Activated T-cell treated with anti-CD3 and anti-CD28 coated beads, Interleukin-2, amount 50 U/mL, for 1 hour (primary cell): Measurements from ENCODE around the gene ANKIB1.
A peak's percentile ranks its signal among the peaks of the same experiment; 100 is the strongest.
"Not testable (repeated sequence)": the region's sequence is repeated elsewhere in the genome, so short reads cannot be mapped to it uniquely, and the experiment has no call there.

Source experiments
- DNase-seq: peaks from one replicate; pipeline ENCODE4 v3.0.0-alpha.2; 2020

The ANKIB1 gene

DNA sequence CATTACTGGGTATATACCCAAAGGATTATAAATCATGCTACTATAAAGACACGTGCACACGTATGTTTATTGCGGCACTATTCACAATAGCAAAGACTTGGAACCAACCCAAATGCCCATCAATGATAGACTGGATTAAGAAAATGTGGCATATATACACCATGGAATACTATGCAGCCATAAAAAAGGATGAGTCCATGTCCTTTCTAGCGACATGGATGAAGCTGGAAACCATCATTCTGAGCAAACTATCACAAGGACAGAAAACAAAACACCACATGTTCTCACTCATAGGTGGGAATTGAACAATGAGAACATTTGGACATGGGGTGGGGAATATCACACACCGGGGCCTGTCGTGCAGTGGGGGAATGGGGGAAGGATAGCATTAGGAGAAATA, 164.4 kb downstream of the ANKIB1 start:
- DNase-seq: not testable (repeated sequence)

GRCh38 chr7:92412745-92413144, 167.0 kb downstream of the ANKIB1 start:
- no peak for DNase-seq

- DNase-seq: no peak
Observed at GRCh38 chr7:92413550-92413949, 167.8 kb downstream of the ANKIB1 start.

DNA sequence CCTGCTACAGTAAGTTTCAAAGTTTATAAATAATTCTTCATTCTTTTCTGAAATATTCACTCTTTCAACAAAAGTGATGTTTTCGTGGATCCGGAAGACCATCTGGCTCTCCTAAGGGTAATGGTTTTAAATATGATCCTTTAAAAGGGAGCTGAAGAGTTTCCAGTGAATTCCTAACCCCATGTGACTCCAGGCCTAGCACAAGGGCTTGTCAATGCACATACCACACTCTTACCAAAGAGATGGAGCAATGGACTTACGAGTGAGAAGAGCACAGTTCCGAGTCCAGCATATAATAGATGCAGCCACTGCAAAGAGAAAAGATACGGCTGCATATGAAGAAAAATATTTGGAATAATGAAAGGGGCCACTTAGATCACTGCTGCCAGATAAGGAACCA, 169.5 kb downstream of the ANKIB1 start:
- no peak for DNase-seq

DNA sequence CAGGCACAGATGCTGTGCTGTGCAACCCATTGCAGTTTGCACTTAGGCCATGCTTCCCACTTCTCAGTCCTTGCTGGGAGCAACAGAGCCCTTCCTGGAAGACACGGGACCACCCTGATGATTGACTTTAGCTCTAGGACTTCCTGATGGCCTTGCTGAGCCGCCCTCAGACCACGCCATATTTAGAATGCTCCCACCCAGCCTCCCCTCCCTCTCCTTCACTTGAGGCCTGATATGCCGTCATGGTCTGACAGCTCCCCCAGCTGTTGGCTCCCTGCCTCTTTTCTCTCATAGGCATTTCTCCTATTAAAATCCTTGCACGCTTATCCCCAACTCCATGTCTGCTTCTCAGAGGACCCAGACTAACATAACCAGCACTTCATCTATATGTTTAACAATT, 172.1 kb downstream of the ANKIB1 start:
- DNase-seq: no peak

- no peak for DNase-seq
Observed at GRCh38 chr7:92421676-92422435, 176.1 kb downstream of the ANKIB1 start.

DNA sequence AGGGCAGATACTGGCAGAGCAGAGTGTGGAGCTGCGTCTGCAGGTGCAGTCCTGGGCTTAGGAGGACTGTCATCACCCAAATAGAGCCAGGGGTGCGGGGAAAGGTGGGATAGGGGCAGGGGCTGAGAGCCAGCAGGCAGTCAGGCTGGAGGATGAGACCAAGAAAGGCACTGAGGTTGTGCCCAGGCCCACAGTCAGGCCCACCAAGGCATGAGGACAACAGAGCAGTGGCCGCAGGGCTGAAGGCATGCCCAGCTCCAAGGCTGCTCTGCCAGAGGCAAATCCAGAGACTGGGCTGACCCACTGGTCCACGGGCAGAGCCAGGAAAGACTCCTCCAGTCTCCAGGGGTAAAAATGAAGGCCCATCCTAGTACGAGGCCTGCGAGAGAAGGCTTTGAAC, 177.2 kb downstream of the ANKIB1 start:
- DNase-seq: no peak

DNA sequence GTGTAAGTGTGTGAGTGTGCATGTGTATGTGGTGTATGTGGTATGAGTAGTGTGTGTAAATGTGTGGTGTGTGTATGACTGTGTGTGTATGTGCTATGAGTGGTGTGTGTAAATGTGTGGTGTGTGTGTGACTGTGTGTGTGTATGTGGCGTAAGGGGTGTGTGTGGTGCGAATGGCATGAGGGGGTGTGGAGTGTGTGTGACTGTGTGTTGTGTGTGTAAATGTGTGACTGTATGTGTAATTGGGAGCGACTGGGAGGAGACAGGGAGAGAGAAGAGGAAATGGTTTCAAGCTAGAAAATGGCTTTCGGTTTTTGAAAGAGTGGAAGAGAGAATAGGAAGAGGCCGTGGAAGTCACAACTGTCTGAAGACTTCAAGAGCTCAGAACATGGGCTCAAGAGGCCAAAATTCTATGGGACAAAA, 177.9 kb downstream of the ANKIB1 start:
- DNase-seq: no peak

DNA sequence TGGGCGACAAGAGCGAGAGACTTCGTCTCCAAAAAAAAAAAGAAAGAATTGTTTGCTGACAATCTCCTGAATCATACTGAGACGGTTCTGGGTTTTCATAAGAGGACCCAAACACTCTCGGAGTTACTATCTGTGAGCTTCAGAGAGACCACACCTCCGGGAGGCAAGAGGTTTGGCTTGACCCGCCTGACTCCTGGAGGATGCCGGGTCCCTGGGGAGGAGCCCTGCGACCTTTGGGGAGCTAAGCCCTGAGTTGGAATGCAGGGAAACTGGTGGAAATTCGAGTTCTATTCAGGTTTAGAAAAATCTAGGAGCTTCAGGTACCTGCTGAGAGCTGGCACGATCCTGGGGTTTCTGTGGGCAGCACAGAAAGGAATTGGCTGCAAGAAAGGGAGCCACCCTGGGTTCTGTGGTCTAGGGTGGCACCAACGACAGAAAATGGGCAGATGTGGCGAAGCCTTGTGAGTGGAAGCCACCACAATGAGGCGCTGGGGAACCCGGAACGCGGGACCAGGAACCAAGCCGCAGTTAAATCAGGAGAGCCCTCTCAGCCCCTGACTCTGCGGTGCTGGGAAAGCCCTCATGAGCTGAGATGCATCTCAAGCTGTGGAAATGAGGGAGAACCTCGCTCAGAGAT, 179.7 kb downstream of the ANKIB1 start:
- DNase-seq: peak; percentile 28

DNA sequence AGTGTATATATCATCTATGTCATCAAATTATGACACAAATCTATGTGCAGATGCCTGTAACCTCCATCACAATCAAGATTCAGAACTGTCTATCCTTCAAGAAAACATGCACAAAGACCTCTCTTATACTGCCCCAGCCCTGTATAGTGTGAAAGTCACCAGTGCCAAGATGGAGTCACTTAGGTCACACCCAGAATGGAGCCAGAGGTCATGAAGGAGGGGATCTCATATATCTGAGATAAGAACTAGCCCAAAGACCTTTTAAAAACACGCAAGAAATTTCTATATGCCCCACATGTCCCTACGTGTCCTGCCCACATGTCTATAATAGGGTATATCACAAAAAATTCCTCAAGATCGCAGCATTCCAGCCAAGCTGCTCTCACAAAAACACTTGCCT, 181.4 kb downstream of the ANKIB1 start:
- DNase-seq: no peak

GRCh38 chr7:92432299-92432946, 186.6 kb downstream of the ANKIB1 start:
- no peak for DNase-seq

DNA sequence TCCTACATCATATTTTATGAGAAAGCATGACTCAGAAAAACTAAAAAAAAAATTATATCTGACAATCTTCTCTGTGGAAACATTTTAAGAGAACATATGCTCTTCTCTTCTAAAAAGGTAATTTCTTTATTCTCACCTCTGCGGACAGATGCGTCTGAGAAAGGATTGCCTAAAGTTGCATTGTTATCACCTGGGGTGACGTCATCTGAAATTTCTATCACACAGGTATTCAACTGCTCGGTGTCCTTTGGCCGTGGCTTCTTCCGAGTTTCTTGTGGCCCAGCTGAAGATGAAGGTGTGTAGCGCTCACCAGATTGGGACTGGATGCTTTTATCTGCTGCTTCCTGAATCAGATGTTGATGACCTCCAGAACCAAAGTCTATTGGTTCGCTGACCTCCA, 187.2 kb downstream of the ANKIB1 start:
- DNase-seq: no peak

DNA sequence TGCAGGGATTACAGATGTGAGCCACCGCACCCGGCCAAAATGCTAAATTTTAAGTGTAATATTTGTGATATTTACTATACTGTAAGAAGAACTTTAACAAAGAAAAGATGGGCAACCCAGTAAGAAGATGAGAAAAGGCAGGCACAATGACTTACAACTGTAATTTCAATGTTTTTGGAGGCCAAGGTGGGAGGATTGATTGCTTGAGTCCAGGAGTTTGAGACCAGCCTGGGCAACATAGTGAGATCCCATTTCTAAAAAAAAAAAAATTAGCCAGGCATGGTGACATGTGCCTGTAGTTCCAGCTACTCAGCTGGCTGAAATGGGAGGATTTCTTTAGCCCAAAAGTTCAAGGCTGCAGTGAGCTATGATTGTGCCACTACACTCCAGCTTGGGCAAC, 189.8 kb downstream of the ANKIB1 start:
- DNase-seq: no peak

GRCh38 chr7:92436612-92437445, 191.1 kb downstream of the ANKIB1 start:
- no peak for DNase-seq

- DNase-seq: no peak
Observed at GRCh38 chr7:92437956-92438491, 192.2 kb downstream of the ANKIB1 start.

DNA sequence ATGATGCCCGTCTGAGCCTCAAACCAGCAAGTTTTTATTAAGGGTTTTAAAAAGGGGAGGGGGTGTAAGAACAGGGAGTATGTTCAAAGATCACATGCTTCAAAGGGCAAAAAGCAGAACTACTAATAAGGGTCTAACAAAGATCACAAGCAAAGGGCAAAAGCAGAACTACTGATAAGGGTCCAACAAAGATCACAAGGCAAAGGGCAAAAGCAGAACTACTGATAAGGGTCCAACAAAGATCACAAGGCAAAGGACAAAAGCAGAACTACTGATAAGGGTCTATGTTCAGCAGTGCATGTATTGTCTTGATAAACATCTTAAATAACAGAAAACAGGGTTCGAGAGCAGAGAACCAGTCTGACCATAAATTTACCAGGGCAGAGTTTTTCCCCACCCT, 196.9 kb downstream of the ANKIB1 start:
- DNase-seq: not testable (repeated sequence)

- no peak for DNase-seq
Observed at GRCh38 chr7:92446869-92447344, 201.1 kb downstream of the ANKIB1 start.

DNA sequence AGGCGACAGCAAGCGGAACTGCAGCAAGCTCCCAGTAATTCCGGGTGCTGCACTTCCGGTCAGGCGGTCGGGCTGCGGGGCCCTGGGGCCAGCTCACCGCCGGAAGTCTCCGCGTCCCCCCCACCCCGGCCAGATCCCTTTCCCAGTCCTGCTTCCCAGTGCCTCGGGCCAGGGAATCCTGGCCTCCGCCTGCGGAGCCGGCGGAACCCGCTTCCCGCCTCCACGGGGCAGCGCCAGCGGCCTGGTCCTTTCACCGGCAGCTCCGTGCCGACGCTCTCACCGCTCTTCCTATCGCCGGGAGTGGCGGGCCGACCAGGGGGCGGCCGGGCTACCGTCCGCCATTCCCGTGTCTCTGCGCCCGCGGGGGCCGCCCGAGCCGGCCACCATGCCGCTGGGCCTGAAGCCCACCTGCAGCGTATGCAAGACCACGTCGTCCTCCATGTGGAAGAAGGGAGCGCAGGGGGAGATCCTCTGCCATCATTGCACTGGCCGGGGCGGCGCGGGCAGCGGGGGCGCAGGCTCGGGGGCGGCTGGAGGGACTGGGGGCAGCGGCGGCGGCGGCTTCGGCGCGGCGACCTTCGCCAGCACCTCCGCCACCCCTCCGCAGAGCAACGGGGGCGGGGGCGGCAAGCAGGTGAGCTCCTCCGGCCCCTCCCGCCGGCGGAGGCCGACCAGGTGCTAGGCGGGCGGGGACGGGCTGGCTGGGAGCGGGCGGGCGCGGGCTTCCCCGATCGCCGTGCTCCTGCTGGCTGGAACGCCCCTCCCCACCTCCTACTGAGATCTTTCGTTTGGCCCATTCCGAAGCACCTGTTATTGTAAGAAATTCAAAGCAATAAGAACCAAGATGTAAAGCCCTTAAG, 201.8 kb downstream of the ANKIB1 start, which contains the start of gene GATAD1:
Gene GATAD1, plus strand, starts transcription at position 138 of the 860 bp plus-strand sequence. Its CDS starts 248 bp downstream, at position 386.
- DNase-seq: peak; percentile 77

- peak; percentile 62 for DNase-seq
Observed at GRCh38 chr7:92448205-92448747, 202.5 kb downstream of the ANKIB1 start.
